OCI-LY7 (cell line): Measurements from ENCODE around the gene SLC1A7.

Experiments
- CTCF ChIP-seq: fragments of 200-600 bp; sonication (generic); conservative IDR thresholded peaks from 2 replicates; pipeline ENCODE4 v1.5.1; 2014; ENCODE audit warnings: mild to moderate bottlenecking, antibody characterized with exemption, low read length, moderate library complexity, mixed read lengths
- EZH2phosphoT487 ChIP-seq: fragments of 200-600 bp; sonication (generic); IDR thresholded peaks from 2 replicates; pipeline ENCODE4 v1.6.1; 2018; ENCODE audit warnings: low read depth, borderline replicate concordance, mild to moderate bottlenecking, mixed run types, antibody characterized with exemption, low read length, moderate library complexity, mixed read lengths

- no peak for TF ChIP-seq CTCF
- no peak for TF ChIP-seq EZH2phosphoT487
Observed at GRCh38 chr1:53088616-53089300, 53.7 kb downstream of the SLC1A7 start.
